IPS-18a (cell line): ENCODE data around the gene RAB31.
"Not testable (repeated sequence)": the region's sequence is repeated elsewhere in the genome, so short reads cannot be mapped to it uniquely, and the experiment has no call there.

Source experiments
- H3K27ac ChIP-seq: one replicate; pipeline ENCODE4 v1.5.1; 2013; ENCODE audit warnings: low read length
- H3K27me3 ChIP-seq: one replicate; pipeline ENCODE4 v1.6.1; 2013; ENCODE audit warnings: mild to moderate bottlenecking, low read length; ENCODE audit not compliant: control insufficient read depth, insufficient read depth
- H3K36me3 ChIP-seq: one replicate; pipeline ENCODE4 v1.6.1; 2013; ENCODE audit warnings: low read depth, low read length; ENCODE audit not compliant: control insufficient read depth
- H3K4me1 ChIP-seq: one replicate; pipeline ENCODE4 v1.6.1; 2013; ENCODE audit warnings: low read depth, low read length; ENCODE audit not compliant: control insufficient read depth
- H3K4me3 ChIP-seq: one replicate; pipeline ENCODE4 v1.5.1; 2013; ENCODE audit warnings: low read length
- H3K9ac ChIP-seq: one replicate; pipeline ENCODE4 v1.6.1; 2013; ENCODE audit warnings: mild to moderate bottlenecking, low read length, moderate library complexity
- H3K9me3 ChIP-seq: one replicate; pipeline ENCODE4 v1.6.1; 2013; ENCODE audit warnings: low read depth, low read length; ENCODE audit not compliant: control insufficient read depth

The RAB31 gene

GRCh38 chr18:9708057-9708433, at the start of gene RAB31:
TSS of gene RAB31 (plus strand) at chr18:9708301. CDS start at chr18:9708406, 105 bp downstream.
- Histone ChIP-seq H3K4me1 (peaks cover 28% of the 10 kb centered on the region), H3K27ac (no peak within 1 kb of the TSS), H3K9ac (peak within 1 kb of the TSS; percentile 31), H3K4me3 (peak within 1 kb of the TSS; percentile 70), H3K27me3 (peaks cover 58% of the 10 kb centered on the region), H3K36me3 (no peaks in the 10 kb centered on the region), H3K9me3 (no peaks in the 10 kb centered on the region)

DNA sequence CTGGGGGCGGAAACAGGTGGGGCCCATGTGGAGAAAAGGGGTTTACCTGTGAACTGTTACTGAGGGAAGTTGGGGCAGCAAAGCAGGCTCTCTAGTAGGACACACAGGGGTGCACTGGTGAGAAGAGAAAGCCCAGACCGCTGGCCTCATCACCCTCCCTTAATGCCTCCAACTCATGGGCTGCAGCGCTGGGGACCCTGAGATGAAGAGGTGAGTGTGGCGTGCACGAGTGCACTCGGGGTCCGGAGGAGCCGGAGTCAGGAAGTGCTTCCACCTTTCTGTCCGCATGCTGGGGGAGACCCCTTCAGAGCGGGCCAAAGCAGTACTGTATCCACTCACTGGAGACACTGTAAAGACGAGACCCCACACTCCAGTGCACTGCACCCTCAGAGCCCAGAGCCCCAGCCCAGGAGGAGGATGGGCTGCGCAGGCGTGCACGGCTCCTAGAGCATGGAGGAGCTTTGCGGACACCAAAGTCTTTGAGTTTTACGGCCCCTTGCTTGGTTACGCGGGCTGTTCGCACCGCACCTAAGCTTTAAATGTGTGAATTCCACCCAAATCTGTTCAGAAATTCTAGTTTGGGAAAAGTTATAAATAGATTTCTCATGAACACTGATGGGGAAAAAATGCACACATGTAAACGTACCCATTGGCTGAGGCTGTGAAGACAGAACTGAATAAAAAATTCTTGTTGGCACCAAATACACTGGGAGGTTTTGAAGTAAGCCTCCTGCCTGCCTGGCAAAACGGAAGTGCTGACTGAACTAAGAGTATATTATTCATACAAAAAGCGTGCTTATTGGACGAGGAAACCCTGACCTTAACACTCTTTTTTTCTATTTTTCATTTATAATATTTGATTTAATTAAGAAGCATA, 48.4 kb upstream of the RAB31 start:
- H3K9me3 ChIP-seq: no peaks in the 10 kb centered on the region
- no peaks in the 10 kb centered on the region for H3K36me3 ChIP-seq
- H3K27ac ChIP-seq: no peak overlapping the region
- H3K4me3 ChIP-seq: no peak overlapping the region
- H3K27me3 ChIP-seq: no peaks in the 10 kb centered on the region
- no peak overlapping the region for H3K9ac ChIP-seq
- no peaks in the 10 kb centered on the region for H3K4me1 ChIP-seq

GRCh38 chr18:9661564-9661963, 46.5 kb upstream of the RAB31 start:
- no peak overlapping the region for H3K4me3 ChIP-seq
- H3K9me3 ChIP-seq: no peaks in the 10 kb centered on the region
- no peaks in the 10 kb centered on the region for H3K36me3 ChIP-seq
- H3K27me3 ChIP-seq: no peaks in the 10 kb centered on the region
- no peaks in the 10 kb centered on the region for H3K4me1 ChIP-seq
- H3K9ac ChIP-seq: no peak overlapping the region
- no peak overlapping the region for H3K27ac ChIP-seq

- H3K9ac ChIP-seq: no peak overlapping the region
Observed at GRCh38 chr18:9663377-9663776, 44.7 kb upstream of the RAB31 start.

GRCh38 chr18:9665314-9665713, 42.8 kb upstream of the RAB31 start:
- Histone ChIP-seq H3K9me3 (no peaks in the 10 kb centered on the region), H3K36me3 (no peaks in the 10 kb centered on the region), H3K27me3 (no peaks in the 10 kb centered on the region), H3K4me3 (no peak overlapping the region), H3K4me1 (no peaks in the 10 kb centered on the region), H3K9ac (no peak overlapping the region), H3K27ac (no peak overlapping the region)

More at GRCh38 chr18:9663377-9663776, 44.7 kb upstream of the RAB31 start:
- H3K4me1 ChIP-seq: no peaks in the 10 kb centered on the region
- no peaks in the 10 kb centered on the region for H3K36me3 ChIP-seq
- no peaks in the 10 kb centered on the region for H3K27me3 ChIP-seq
- no peaks in the 10 kb centered on the region for H3K9me3 ChIP-seq
- H3K27ac ChIP-seq: no peak overlapping the region
- no peak overlapping the region for H3K4me3 ChIP-seq

DNA sequence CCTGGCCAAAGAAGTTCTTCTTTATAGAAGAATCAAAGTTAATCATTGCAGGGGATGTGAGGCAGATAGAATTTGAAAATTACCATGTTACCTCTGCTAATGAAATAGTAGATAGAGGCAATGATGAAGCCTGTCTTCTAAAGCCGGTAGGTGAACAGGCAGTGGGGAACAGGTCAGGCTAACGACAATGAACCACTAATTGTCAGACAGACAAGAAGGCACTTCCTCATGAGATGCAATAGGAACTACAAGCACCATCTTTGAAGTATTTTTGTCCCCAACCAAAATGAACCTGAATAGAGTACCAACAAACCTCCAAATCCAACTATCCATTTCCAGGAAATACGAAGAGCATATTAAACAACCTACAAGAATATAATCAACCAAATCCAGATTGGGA, 41.6 kb upstream of the RAB31 start:
- Histone ChIP-seq H3K9ac (no peak overlapping the region), H3K36me3 (no peaks in the 10 kb centered on the region), H3K27me3 (no peaks in the 10 kb centered on the region), H3K4me3 (no peak overlapping the region), H3K9me3 (no peaks in the 10 kb centered on the region), H3K27ac (no peak overlapping the region), H3K4me1 (no peaks in the 10 kb centered on the region)

GRCh38 chr18:9669016-9669415, 39.1 kb upstream of the RAB31 start:
- Histone ChIP-seq H3K9ac (no peak overlapping the region), H3K27ac (no peak overlapping the region), H3K36me3 (no peaks in the 10 kb centered on the region), H3K27me3 (no peaks in the 10 kb centered on the region), H3K4me1 (no peaks in the 10 kb centered on the region), H3K4me3 (no peak overlapping the region), H3K9me3 (no peaks in the 10 kb centered on the region)

DNA sequence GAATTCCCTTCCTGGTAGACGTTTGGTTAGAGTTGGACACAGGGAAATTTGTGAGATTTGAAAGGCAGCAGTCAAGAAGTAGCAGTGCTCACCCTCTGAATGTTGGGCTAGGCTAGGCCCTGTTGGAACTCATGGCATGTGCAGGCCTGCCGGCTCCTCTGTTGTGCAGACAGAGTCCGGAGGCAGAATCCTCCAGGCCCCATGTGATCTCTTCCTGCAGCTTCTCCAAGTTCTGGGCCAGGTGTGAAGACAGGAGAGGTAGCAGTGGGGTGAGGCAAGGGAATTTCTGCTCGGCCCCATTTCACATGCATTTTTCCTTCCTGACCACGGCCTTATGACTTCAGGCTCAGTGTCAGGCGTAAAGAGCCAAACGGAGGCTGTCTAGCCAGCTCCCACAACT, 36.9 kb upstream of the RAB31 start:
- Histone ChIP-seq H3K4me3 (no peak overlapping the region), H3K27me3 (no peaks in the 10 kb centered on the region), H3K9me3 (no peaks in the 10 kb centered on the region), H3K27ac (no peak overlapping the region), H3K4me1 (no peaks in the 10 kb centered on the region), H3K9ac (no peak overlapping the region), H3K36me3 (no peaks in the 10 kb centered on the region)

- Histone ChIP-seq H3K9me3 (no peaks in the 10 kb centered on the region), H3K27me3 (no peaks in the 10 kb centered on the region), H3K27ac (no peak overlapping the region), H3K36me3 (no peaks in the 10 kb centered on the region), H3K4me1 (no peaks in the 10 kb centered on the region), H3K4me3 (no peak overlapping the region), H3K9ac (no peak overlapping the region)
Observed at GRCh38 chr18:9673296-9674251, 34.5 kb upstream of the RAB31 start.

- not testable (repeated sequence) for H3K27me3 ChIP-seq, H3K9me3 ChIP-seq, H3K4me1 ChIP-seq, H3K4me3 ChIP-seq, H3K27ac ChIP-seq, H3K36me3 ChIP-seq, H3K9ac ChIP-seq
Observed at GRCh38 chr18:9678216-9678615, 29.9 kb upstream of the RAB31 start.

DNA sequence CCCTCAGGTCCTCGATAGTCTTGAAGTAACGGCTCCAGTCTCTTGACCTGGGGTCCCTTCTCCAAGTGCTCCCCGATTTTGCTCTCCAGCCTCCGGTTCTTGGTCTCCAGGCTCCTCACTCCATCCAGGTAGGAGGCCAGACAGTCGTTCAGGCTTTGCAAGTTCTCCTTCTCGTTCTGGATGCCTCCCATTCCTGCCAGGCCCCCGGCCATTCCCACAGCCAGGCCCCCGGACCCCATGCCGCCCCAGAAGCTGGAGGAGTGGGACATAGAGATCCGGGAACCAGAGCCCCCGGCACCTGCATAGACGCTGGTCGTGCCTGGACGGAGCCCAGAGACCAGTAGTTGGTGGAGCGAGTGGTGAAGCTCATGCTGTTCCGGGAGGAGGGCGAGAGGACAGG, 29.0 kb upstream of the RAB31 start:
- Histone ChIP-seq H3K36me3 (no peaks in the 10 kb centered on the region), H3K9ac (no peak overlapping the region), H3K4me1 (no peaks in the 10 kb centered on the region), H3K27ac (no peak overlapping the region), H3K27me3 (no peaks in the 10 kb centered on the region), H3K4me3 (no peak overlapping the region), H3K9me3 (no peaks in the 10 kb centered on the region)
